GM18511 (cell line): ENCODE measurements around the gene C1orf52.

ENCODE experiments used
- ATAC-seq: cut with Tn5 transposase; IDR thresholded peaks from one replicate; pipeline ENCODE4 v1.9.1; 2021; ENCODE audit warnings: mild to moderate bottlenecking, moderate library complexity; ENCODE audit not compliant: unreplicated experiment

Gene C1orf52

DNA sequence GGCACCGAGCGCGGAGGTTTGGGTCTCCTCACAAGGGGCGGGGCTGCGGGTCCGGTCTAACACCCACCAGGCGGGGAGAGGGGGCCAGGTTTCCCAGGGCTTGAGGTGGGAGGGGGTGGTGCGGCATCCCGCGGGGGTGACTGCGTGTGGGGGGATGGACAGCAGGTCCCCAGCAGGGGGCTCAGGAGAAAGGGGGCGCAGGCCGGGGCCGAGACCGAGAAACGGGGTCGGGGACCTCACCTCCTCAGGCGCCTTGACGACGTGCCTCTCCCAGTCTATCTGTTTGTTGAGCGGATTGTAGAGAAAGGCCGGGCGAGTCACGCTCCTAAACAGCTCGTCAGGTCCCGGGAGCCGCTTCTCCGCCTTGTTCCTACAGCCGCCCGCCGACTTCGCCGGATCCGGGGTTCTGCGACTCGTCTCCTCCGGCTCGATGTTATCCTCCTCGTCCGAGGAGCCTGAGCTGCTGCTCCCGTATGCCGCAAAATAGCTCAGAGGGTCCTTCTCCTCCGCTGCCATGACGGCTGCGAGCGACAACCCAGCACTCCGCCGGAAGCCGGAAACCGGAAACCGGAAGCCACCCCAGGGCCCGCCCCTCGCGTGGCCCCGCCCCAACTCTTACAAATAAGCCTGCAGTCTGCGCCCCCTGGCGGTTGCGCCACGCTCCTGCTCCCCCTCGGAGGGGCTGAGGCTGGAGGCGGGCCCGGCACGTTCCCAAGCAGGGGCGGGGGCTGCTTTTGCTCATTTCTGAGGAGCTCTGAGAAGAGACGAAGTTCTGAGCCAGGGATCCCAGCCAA lies at the start of gene C1orf52:
Gene C1orf52 (minus strand): TSS at position 545 of the 794 bp plus-strand sequence. CDS start 29 bp downstream, at position 516.
- peak; percentile 98 for ATAC-seq

DNA sequence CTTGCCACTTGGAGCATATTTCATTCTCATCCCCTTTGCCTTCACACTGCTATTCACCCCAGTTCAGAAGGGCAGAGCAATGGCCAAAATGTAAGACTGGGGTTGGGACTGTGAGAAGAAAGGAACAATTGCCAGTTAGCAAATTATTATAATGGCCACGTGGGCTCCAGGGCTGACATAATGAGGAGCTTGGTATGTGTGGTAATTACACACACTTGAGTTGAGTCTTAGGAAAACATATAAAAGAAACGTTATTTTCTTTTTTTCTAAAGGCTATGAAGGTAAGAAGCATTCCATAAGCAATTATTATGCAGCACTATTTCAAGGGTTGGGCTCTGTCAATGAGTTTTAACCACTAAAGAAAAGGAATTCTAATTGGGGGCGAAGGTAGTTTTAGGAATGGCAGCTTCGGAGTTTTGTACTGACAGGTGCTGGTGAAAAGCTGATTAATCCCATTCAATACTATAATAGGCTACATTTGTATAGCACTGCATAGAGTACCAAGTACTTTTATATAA lies 49.4 kb upstream of the C1orf52 start:
- ATAC-seq, result no peak

DNA sequence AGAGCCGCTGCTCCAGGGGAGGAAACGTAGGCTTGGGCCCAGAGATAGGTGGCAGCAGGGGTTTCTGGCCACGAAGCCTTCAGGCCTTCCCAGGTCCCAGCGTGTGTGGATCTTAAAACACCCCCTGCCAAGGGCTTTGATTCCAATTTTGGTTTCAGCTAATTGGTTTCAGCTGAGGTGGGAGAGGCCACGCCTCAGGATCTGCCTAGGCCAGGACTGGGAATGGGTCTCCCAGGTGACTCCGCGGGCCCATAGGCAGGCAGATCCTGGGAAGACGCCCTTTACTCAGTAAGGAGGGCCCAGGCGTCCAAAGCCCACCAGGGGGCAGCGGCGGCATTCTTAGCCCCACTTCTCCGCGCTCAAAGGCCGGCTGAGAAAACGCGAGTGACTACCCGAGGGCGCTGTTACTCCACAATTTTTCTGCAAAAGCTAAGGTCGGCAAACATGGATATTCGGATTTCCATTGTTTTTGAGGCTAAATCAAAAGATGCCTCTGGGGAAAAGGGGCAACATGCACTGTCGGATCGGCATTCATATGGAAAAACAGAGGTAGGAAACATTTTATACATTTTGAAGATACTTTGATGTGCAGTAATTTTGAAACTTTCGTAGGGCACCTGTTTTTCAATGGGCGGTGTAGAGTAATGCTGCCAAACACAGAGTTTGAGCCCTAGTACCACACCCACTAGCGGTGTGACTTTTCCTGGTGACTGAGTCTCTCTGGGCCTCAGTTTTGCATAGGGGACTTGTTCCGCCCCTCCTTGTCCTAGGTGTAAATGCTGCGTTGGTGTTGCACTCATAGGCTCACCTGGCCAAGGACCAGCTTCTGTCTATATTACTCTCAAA lies 48.7 kb upstream of the C1orf52 start:
- peak; percentile 96 for ATAC-seq

DNA sequence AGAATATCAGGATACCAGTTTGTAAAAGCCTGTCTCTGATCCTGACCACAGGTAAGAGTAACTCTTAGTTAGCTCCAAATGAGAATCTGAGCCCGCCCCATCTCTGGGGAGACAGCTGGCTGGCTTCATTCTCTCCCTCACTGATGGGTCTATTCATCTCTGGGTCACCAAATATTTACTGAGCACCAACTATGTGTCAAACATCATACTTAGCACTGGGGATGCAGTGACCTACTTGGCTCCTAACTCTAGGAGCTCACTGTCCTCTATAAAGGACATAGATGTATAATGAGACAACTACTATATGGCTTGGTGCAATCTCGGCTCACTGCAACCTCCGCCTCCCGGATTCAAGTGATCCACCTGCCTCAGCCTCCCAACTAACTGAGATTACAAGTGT lies 46.8 kb upstream of the C1orf52 start:
- ATAC-seq, result no peak

DNA sequence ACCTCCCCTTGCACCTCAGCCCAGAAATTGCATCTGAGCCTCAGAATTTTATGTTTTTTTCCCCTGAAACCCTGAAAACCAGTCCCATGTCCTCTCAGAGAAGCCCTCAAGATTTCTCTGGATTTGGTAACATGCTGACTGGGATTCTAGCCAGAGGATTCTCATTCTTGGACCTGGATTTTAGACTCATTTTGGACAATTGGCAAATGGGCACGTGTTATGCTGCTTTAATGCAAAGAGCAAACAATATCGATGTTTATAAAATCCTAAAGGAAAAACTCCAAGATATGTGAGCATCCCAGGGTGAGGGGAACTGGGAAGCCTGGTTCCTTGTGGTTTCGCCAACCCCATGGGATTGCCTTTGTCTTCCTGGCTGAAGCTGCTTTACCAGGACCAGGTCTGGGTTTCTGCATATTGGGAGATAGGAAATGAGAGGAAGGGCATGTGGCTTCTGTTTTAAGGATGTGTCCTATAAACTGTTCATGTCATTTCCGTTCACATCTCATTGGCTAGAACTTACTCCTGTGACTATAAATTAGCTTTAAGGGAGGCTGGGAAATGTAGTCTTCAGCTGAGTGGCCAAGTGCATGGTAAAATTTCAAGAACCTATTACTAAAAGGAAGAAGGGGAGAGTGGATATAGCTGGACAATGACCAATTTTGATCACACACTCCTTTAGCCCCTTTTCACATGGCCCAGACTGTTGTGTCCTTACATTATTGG lies 44.1 kb upstream of the C1orf52 start:
- ATAC-seq, result no peak

DNA sequence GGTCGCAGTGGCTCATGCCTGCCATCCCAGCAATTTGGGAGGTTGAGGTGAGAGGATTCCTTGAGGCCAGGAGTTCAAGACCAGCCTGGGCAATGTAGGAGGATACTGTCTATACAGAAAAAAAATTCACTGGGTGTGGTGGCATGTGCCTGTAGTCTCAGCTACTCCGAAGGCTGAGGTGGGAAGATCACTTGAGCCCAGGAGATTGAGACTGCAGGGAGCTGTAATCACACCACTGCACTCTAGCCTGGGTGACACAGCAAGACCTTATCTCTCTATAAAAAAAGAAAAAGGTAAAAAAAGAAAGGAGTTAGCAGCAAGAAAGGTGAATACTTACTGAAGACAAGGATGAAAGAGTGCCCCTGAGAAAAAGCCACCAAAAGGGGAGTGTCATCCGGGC lies 40.7 kb upstream of the C1orf52 start:
- no peak for ATAC-seq

DNA sequence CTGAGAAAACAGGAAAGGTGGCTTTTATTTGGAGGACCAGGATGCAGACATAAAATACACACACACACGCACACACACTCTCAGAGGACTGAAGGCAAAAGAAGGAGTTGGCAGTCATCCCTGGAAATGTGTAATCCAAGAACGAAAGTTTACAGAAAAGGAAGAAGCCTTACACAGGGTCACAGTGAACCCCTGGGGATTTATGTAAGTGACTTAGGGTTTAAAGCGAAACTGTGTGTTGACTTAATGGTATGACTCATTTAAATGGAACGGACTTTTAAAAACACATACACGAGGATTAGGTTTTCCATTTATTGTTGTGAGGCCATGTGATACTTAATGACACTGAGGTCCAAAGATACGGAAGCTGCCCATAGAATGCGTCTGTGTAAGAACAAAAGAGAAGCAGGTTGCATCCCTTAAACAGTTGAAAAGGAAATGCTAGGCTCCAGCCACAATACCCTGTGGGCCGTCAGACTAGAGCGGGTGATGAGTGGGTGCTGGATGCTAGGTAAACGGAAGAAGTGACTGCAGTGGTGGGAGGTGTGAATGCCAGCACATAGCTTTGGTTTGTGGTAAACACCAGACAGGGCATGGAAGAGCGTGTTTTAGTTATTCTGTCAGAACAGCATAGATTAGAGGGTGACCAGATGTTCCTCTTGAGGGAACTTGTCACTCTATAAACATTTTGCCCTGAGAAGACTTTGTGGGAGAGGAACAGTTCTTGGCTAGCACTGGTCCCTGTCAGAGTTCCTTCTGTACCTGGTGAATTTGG lies 38.6 kb upstream of the C1orf52 start:
- peak; percentile 95 for ATAC-seq

DNA sequence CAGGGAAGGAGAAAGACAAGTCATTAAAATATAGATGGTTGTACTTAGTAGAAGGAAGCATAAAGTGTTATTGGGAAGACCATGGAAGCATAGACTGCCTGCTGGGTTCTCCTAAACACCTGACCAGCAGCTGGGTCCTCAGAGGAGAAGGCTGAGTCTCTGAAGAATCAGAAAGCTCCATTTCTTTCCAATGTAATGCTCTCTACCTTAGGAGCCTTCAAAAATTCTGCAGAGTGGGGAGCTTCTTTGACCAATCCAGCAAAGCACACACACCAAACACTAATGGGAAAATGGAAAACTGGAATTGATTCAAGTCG lies 38.0 kb upstream of the C1orf52 start:
- ATAC-seq, result no peak

DNA sequence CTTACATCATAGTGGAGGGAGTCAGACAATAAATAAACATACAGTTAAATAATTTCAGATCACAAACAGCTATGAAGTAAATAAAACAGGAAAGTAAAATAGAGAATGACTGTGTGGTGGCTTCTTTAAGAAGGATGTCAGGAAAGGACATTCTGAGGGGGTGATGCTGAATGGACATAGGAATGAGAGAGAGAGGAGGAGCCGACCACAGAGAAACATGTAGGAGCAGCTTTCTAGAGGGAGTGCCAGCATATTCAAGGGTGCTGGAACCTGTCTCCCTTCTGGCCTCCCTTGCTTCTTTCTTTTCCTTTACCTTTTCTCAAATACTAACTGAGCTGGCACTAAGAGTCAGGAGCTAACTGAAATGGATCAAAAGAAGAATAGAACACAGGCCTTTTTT lies 37.5 kb upstream of the C1orf52 start:
- no peak for ATAC-seq

DNA sequence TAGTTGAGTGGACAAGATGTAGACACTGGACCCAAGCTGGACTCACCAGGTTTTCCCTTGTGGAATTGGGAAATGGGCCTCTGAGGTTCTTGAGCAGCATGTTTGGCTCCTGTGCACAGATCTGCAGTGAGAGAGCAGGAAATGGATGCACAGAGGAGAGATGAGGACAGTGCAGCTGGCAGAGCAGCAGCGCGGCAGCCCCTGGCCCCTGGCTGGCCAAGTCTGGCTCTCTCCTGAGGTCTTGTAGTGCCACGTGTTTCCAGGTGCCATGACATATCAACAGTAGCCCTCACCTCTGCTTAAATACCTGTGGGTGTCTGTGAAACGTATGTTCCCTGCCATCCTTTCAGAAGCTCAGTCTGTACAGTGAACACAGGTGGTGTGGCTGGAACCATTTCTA lies 36.2 kb upstream of the C1orf52 start:
- no peak for ATAC-seq

DNA sequence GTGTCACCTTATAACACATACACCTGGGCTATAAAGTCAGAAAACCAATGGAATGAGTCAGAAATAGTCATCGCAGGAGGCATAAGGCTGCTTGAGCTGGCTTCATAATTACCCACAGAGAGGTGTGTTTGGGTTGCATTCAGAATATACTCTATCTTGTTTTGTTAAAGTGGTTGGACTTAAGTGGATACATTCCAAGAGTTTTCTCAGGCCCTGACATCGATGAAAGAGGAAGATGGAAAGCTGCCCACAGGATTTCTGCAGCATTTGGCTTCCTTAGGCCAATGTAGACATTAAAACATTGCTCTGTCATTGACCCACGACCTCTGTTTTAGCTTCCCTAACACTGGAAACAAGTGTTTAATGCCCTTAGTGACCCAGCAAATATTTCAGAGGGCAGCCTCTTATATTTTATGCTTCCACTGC lies 35.6 kb upstream of the C1orf52 start:
- ATAC-seq, result no peak

DNA sequence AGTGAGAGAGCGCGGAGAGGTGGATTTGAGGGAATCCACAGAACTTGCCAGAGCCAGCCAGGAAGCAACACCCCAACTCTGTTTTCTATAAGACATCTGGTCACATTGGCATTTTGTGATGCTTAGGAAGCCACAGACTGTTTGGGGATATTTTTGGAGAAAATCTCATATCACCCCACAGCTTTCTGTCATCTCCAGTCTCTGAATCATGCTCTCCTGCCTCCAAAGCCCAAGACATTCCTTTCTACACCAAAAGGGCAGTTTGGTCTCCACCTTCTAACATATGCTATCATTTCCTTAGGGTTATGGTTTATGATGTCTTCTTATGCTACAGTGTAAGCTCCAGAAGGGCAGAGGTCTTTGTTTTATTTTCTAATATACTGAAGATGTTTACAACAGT lies 31.4 kb upstream of the C1orf52 start:
- no peak for ATAC-seq

DNA sequence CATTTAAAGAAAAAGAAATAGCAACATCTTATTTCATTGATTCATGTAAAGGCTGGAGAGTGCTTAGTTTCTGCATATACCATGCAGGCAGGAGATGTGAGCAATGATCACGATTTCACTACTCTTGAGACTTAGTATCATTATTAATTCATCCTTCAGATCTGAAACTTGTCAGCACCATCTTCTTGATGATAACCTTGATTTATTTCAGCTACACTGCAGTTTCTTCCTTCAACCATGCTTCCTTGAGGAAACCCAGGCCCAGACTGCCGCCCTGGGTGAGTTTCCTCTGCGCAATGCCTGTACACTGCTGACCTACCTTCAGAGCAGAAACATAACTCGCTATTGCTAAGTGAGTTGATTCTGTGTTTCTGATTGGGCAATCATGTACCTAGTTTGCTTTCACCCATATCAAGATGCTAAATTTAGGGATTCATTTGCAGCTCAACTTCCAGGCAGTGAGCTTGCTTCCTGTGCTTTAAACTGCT lies 30.4 kb upstream of the C1orf52 start:
- ATAC-seq, result no peak

DNA sequence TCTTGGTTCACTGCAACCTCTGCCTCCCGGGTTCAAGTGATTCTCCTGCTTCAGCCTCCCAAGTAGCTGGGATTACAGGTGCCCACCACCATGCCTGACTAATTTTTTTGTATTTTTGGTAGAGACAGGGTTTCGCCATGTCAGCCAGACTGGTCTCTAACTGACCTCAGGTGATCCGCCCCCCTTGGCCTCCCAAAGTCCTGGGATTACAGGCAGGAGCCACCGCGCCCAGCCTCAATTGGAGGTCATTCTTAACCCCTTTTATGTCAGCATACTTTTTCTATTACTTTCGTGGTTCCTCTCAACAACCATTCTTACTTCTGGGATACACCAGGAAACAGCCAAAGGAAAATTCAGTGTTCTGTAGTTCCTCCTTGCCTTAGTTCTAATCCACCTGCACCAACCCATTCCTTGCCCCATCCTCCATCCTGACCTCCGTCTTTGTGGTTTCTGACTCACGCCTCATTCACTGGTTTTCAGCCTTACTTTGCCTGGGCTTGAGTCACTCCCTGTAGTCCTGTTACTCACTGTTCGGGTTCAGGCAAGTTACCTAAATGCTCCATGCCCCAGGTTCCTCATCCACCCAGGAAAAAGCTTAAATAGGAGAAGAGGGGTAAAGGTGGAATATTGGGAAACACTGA lies 29.9 kb upstream of the C1orf52 start:
- no peak for ATAC-seq

DNA sequence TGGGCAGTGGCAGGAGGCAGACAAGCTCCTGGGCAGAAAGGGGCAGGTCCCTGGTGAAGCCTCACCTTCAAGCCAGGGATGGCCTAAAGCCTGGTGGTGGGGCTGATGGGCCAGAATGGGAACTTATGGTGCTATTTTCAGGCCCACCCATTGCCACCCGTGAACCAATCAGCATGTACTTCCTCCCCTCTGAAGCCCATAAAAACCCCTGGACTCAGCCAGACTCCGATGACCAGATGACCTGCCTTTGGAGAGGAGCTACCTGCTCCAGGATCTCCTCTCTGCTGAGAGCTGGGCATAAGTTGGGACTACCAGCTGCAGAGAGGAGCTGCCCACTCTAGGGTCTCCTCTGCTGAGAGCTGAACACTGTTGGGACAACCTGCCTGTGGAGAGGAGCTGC lies 24.7 kb upstream of the C1orf52 start:
- no peak for ATAC-seq

DNA sequence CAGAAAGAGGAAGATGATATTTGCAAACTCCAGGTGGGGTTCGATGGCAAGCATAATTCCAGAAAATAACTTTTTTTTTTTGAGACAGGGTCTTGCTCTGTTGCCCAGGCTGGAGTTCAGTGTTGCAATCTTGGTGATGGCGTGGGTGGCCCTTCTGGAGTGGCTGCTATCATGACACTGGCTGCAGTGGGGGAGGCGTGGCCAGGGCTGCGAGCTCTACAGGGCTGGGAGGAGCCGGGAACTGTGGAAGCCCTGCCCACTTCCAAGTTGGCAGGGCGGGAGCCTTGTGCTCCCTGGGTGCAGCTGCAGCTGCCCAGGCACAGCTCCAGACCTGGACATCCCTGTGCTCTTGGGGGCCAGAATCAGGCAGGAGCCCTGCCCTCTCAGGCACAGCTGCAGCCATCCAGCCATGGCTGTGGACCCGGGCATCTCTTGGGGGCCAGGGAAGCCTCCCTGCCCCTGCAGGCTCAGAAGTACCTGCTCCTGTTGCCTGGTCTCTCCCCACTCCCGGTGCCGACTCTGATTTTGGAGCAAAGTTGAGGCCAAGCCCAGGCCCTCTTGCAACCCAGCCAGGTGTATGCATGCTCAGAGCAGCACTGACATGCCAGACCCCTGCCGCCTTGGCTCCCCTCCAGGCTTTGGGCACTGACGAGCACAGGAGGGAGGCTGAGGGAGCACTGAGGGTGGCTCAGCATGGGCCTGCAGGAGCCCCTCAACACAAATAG lies 24.2 kb upstream of the C1orf52 start:
- ATAC-seq, result no peak

DNA sequence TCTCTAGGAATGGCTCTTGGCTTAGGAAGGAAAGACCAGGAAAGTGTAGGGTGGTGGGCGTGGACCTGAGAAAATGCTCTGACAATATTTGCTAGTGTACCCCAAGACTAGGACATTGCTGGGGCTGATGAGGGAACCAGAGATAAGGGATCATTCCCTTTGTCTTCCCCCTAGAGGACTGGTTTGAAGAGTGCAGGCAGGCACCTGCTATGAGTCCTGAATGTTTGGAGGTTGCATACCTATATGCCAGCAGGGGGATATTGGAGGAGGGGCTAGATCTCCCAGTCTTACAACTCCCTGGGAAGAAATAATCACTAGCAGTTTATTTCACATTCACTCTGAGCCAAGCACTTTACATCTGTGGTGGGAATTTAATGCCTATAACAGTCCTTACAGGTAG lies 23.0 kb upstream of the C1orf52 start:
- no peak for ATAC-seq

DNA sequence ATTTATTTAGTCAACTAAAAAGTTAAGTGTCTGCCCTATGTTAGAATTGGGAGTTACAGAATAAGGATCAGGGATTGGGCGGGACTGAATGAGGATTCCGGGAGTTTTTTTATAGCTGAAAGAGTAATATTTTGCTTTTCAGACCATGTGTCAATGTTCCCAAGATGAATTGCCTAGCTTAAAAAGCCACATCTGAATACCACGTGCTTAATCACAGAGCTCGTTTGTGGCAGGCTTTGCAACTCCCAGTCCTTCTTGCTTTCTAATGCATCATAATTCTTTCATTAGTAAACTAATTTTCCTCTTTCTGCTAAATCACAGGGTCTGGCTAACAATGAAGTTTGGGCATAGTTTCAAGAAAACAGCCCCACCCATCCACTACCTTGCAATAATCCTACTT lies 21.2 kb upstream of the C1orf52 start:
- no peak for ATAC-seq

DNA sequence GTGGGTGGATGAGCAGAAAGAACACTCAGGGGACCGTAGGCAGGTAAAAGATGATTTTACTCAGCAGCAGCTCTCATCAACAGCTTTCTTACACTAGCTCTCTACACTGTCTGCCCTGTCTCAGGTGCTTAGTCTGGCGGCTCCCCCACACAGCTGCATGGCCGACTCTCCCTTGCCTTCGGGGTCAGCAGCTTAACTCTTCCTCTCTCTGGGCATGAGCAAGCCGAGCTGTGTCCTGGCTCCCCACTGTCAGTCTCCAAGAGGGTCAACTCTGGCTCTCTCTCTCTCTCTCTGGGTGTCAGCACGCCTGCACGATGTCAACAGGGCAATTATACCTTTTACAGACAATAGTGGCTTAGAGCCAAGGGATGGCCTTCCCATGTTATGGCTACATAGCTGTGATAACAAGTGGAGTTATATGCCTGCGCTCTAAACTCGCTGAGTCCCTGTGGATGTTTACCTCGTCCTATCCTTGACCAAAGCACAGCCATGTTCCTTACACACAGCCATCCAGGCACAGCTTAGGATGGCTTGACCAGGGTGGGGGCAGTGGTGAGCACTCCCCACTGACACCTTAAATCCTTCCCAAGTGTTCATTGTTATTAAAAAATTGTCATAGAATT lies 20.1 kb upstream of the C1orf52 start:
- ATAC-seq, result no peak
